Ectodermal cell (in vitro differentiated cells): Measurements from ENCODE around the gene RBL2.

Experiments
- H3K27ac ChIP-seq: 2 replicates; pipeline ENCODE4 v1.7.0; 2013; ENCODE audit warnings: mild to moderate bottlenecking, low read depth, low read length; ENCODE audit not compliant: insufficient read depth, poor library complexity, severe bottlenecking
- H3K27me3 ChIP-seq: 2 replicates; pipeline ENCODE4 v1.7.0; 2013; ENCODE audit warnings: mild to moderate bottlenecking, low read length; ENCODE audit not compliant: insufficient read depth, control insufficient read depth, poor library complexity, severe bottlenecking
- H3K36me3 ChIP-seq: one replicate; pipeline ENCODE4 v1.7.0; 2013; ENCODE audit warnings: low read length; ENCODE audit not compliant: control insufficient read depth, insufficient read depth
- H3K4me1 ChIP-seq: one replicate; pipeline ENCODE4 v1.7.0; 2013; ENCODE audit warnings: low read length; ENCODE audit not compliant: control insufficient read depth, insufficient read depth
- H3K4me3 ChIP-seq: 2 replicates; pipeline ENCODE4 v1.7.0; 2013; ENCODE audit warnings: low read depth, low read length, control low read depth; ENCODE audit not compliant: insufficient read depth
- H3K9me3 ChIP-seq: 2 replicates; pipeline ENCODE4 v1.7.0; 2013; ENCODE audit warnings: mild to moderate bottlenecking, low read length, moderate library complexity; ENCODE audit not compliant: control insufficient read depth
- WGBS, 2 experiments: methylation state at CpG; one replicate each; pipeline ENCODE4 v1.1.7; 2013; ENCODE audit warnings: missing lambda C conversion rate in 2 of 2; 5-methylcytosine and 5-hydroxymethylcytosine counted together

Gene RBL2

GRCh38 chr16:53502331-53503269, 68.3 kb downstream of the RBL2 start, which contains the start of gene AKTIP:
TSS of gene AKTIP (minus strand) at chr16:53503209. CDS start at chr16:53500259, 2,950 bp downstream.
- 1% methylated on average over 74 to 76 of the region's 76 CpGs for WGBS, 2 experiments
- Histone ChIP-seq H3K9me3 (no peaks in the 10 kb centered on the region), H3K36me3 (no peaks in the 10 kb centered on the region), H3K4me1 (peaks cover 6% of the 10 kb centered on the region), H3K27me3 (peaks cover 6% of the 10 kb centered on the region), H3K4me3 (peak within 1 kb of the TSS; percentile 82), H3K27ac (peak within 1 kb of the TSS; percentile 89)

- H3K36me3 ChIP-seq = no peaks in the 10 kb centered on the region
- 1% methylated on average over 46 of the region's 46 CpGs for WGBS, 2 experiments
- H3K4me3 ChIP-seq = peak overlapping the region; percentile 82
- H3K9me3 ChIP-seq = no peaks in the 10 kb centered on the region
- peak overlapping the region; percentile 89 for H3K27ac ChIP-seq
- H3K27me3 ChIP-seq = peaks cover 6% of the 10 kb centered on the region
- peaks cover 6% of the 10 kb centered on the region for H3K4me1 ChIP-seq
Measured at GRCh38 chr16:53503270-53503923, 69.1 kb downstream of the RBL2 start.

GRCh38 chr16:53503991-53504663, 69.9 kb downstream of the RBL2 start:
- no peaks in the 10 kb centered on the region for H3K9me3 ChIP-seq
- H3K36me3 ChIP-seq = no peaks in the 10 kb centered on the region
- H3K27ac ChIP-seq = no peak overlapping the region
- WGBS, 2 experiments = 58 to 63% methylated on average over 15 of the region's 15 CpGs
- peaks cover 6% of the 10 kb centered on the region for H3K4me1 ChIP-seq
- H3K27me3 ChIP-seq = peaks cover 6% of the 10 kb centered on the region
- H3K4me3 ChIP-seq = peak overlapping the region; percentile 66

- H3K27ac ChIP-seq = no peak overlapping the region
Measured at GRCh38 chr16:53504665-53505064, 70.4 kb downstream of the RBL2 start.

GRCh38 chr16:53506254-53506653, 72.0 kb downstream of the RBL2 start:
- 93 to 100% methylated on average over 3 of the region's 3 CpGs for WGBS, 2 experiments
- Histone ChIP-seq H3K9me3 (no peaks in the 10 kb centered on the region), H3K36me3 (no peaks in the 10 kb centered on the region), H3K4me3 (no peak overlapping the region), H3K27me3 (peaks cover 6% of the 10 kb centered on the region), H3K4me1 (peaks cover 6% of the 10 kb centered on the region), H3K27ac (no peak overlapping the region)

More at GRCh38 chr16:53504665-53505064, 70.4 kb downstream of the RBL2 start:
- H3K9me3 ChIP-seq = no peaks in the 10 kb centered on the region
- H3K36me3 ChIP-seq = no peaks in the 10 kb centered on the region
- WGBS, 2 experiments = 91 to 94% methylated on average over 7 of the region's 7 CpGs
- H3K4me1 ChIP-seq = peaks cover 6% of the 10 kb centered on the region
- H3K4me3 ChIP-seq = no peak overlapping the region
- H3K27me3 ChIP-seq = peaks cover 6% of the 10 kb centered on the region

GRCh38 chr16:53507464-53508179, 73.4 kb downstream of the RBL2 start:
- H3K4me1 ChIP-seq = no peaks in the 10 kb centered on the region
- no peaks in the 10 kb centered on the region for H3K27me3 ChIP-seq
- 91 to 96% methylated on average over 12 of the region's 12 CpGs for WGBS, 2 experiments
- no peak overlapping the region for H3K4me3 ChIP-seq
- no peaks in the 10 kb centered on the region for H3K9me3 ChIP-seq
- no peak overlapping the region for H3K27ac ChIP-seq
- H3K36me3 ChIP-seq = no peaks in the 10 kb centered on the region

- Histone ChIP-seq H3K27ac (no peak overlapping the region), H3K4me3 (no peak overlapping the region), H3K36me3 (no peaks in the 10 kb centered on the region), H3K9me3 (no peaks in the 10 kb centered on the region), H3K4me1 (no peaks in the 10 kb centered on the region), H3K27me3 (no peaks in the 10 kb centered on the region)
- WGBS, 2 experiments = 63% methylated on average over 29 of the region's 29 CpGs
Measured at GRCh38 chr16:53509906-53510703, 75.8 kb downstream of the RBL2 start.

- H3K36me3 ChIP-seq = no peaks in the 10 kb centered on the region
- H3K27me3 ChIP-seq = no peaks in the 10 kb centered on the region
- no peak overlapping the region for H3K4me3 ChIP-seq
- H3K9me3 ChIP-seq = no peaks in the 10 kb centered on the region
- WGBS, 2 experiments = 61 to 73% methylated on average over 2 of the region's 2 CpGs
- peaks cover under 1% of the 10 kb centered on the region for H3K4me1 ChIP-seq
- no peak overlapping the region for H3K27ac ChIP-seq
Measured at GRCh38 chr16:53510704-53511070, 76.4 kb downstream of the RBL2 start.

- WGBS, 2 experiments = 90 to 94% methylated on average over 6 of the region's 6 CpGs
- no peaks in the 10 kb centered on the region for H3K9me3 ChIP-seq
- H3K4me1 ChIP-seq = peaks cover 4% of the 10 kb centered on the region
- no peaks in the 10 kb centered on the region for H3K36me3 ChIP-seq
- no peak overlapping the region for H3K27ac ChIP-seq
- no peak overlapping the region for H3K4me3 ChIP-seq
- H3K27me3 ChIP-seq = no peaks in the 10 kb centered on the region
Measured at GRCh38 chr16:53511084-53511402, 76.8 kb downstream of the RBL2 start.
